Body of pancreas (tissue), 4 donors: ENCODE measurements around the gene PIGU. TPM values are rescaled to one million over a fixed set of nuclear protein-coding genes. Genes with fewer than 3 reads are reported as not detected.

Experiments
- ATAC-seq: fragments of 150-250 bp; one replicate; pipeline ENCODE4 v1.9.1; 2016
- DNase-seq, 4 donors: peaks; one replicate each; pipeline ENCODE4 v3.0.0-alpha.2; 2019
- H3K27ac ChIP-seq, 4 donors: fragments of 200-600 bp; sonication (generic); 1 replicate in 3 of 4; 2 replicates in 1 of 4; pipeline versions ENCODE4 v1.5.1 to v1.6.1; 2016 to 2019; ENCODE audit warnings: mild to moderate bottlenecking in 1 of 4, mixed read lengths in 1 of 4, moderate library complexity in 1 of 4
- H3K27me3 ChIP-seq, 2 donors: fragments of 200-600 bp; sonication (generic); one replicate each; pipeline ENCODE4 v1.6.0; 2016; ENCODE audit warnings: mild to moderate bottlenecking in 1 of 2
- H3K36me3 ChIP-seq, 2 donors: fragments of 200-600 bp; sonication (generic); replicated peaks in 1 of 2; 2 replicates each; pipeline ENCODE4 v1.5.1; 2016; ENCODE audit warnings: low read depth in 2 of 2; ENCODE audit not compliant: insufficient read depth in 1 of 2
- H3K4me1 ChIP-seq: fragments of 200-600 bp; sonication (generic); one replicate; pipeline ENCODE4 v1.6.0; 2016
- H3K4me3 ChIP-seq, 2 donors: fragments of 200-600 bp; sonication (generic); 1 replicate in 1 of 2; 2 replicates in 1 of 2; pipeline ENCODE4 v1.5.1; 2016 to 2019
- H3K9me3 ChIP-seq, 3 donors: fragments of 200-600 bp; sonication (generic); 1 replicate in 2 of 3; 2 replicates in 1 of 3; pipeline ENCODE4 v1.5.1; 2016
- CTCF ChIP-seq, 7 experiments: fragments of 450-650 bp in 4 of 7; fragments of 200-600 bp in 3 of 7; sonication (generic) in 3 of 7; IDR thresholded peaks; one replicate each; pipeline ENCODE4 v1.5.1; 2016 to 2019; ENCODE audit warnings: antibody characterized with exemption in 7 of 7
- POLR2A ChIP-seq, 3 donors: fragments of 450-650 bp; IDR thresholded peaks; one replicate each; pipeline ENCODE4 v1.6.1; 2016; ENCODE audit warnings: antibody characterized with exemption in 3 of 3, mild to moderate bottlenecking in 2 of 3
- WGBS, 2 donors: methylation state at CpG; one replicate each; pipeline ENCODE4 v1.1.5; 2017; 5-methylcytosine and 5-hydroxymethylcytosine counted together
- intact Hi-C: fragments of 100-400 bp; cut with DNase I; formaldehyde crosslinking; loops from one replicate; pipeline ENCODE4 v1.15.1; 2023
- total RNA-seq, 2 donors: library from RNA; depleted of rRNA; stranded (reverse); fragments of >200 nt; gene quantifications; one replicate each; pipeline ENCODE4 v1.1.0, GENCODE V29; 2016

Gene PIGU
- total RNA-seq, 2 donors from 2014 or later: 4.4 to 14.8 TPM

GRCh38 chr20:34691838-34692237, 14.9 kb upstream of the PIGU start:
- H3K36me3 ChIP-seq: no peaks in the 10 kb centered on the region
- no peak for ATAC-seq
- DNase-seq: no peak
- WGBS, 2 donors: 75 to 82% methylated on average over 3 of the region's 3 CpGs
- no peak for TF ChIP-seq CTCF (IDR thresholded peaks at IDR 0.05)
- TF ChIP-seq POLR2A (IDR thresholded peaks at IDR 0.05): no peak
- no peak overlapping the region for H3K27ac ChIP-seq
- no peaks in the 10 kb centered on the region for H3K4me1 ChIP-seq
- H3K4me3 ChIP-seq: no peak overlapping the region
- intact Hi-C loops: no loop called here
- no peaks in the 10 kb centered on the region for H3K9me3 ChIP-seq
- H3K27me3 ChIP-seq: no peaks in the 10 kb centered on the region

- Histone ChIP-seq H3K27me3 (no peaks in the 10 kb centered on the region), H3K4me1 (no peaks in the 10 kb centered on the region), H3K9me3 (no peaks in the 10 kb centered on the region), H3K27ac (no peak overlapping the region), H3K4me3 (no peak overlapping the region), H3K36me3 (no peaks in the 10 kb centered on the region)
- intact Hi-C loops: no loop called here
- WGBS, 2 donors: 74 to 83% methylated on average over 2 of the region's 2 CpGs
- TF ChIP-seq POLR2A (IDR thresholded peaks at IDR 0.05) (no peak), CTCF (IDR thresholded peaks at IDR 0.05) (no peak)
- ATAC-seq (no peak), DNase-seq (no peak)
Measured at GRCh38 chr20:34689486-34689885, 12.6 kb upstream of the PIGU start.

GRCh38 chr20:34683667-34684066, 6.8 kb upstream of the PIGU start:
- intact Hi-C loops: no loop called here
- H3K4me1 ChIP-seq: no peaks in the 10 kb centered on the region
- H3K36me3 ChIP-seq: no peaks in the 10 kb centered on the region
- DNase-seq (no peak), ATAC-seq (no peak)
- no peaks in the 10 kb centered on the region for H3K27me3 ChIP-seq
- H3K27ac ChIP-seq: no peak overlapping the region
- no peak overlapping the region for H3K4me3 ChIP-seq
- 76 to 93% methylated on average over 3 of the region's 3 CpGs for WGBS, 2 donors
- TF ChIP-seq CTCF (IDR thresholded peaks at IDR 0.05): no peak
- no peak for TF ChIP-seq POLR2A (IDR thresholded peaks at IDR 0.05)
- no peaks in the 10 kb centered on the region for H3K9me3 ChIP-seq

GRCh38 chr20:34680586-34681175, 3.8 kb upstream of the PIGU start:
- Histone ChIP-seq H3K4me3 (no peak overlapping the region), H3K36me3 (no peaks in the 10 kb centered on the region), H3K27me3 (no peaks in the 10 kb centered on the region), H3K9me3 (no peaks in the 10 kb centered on the region), H3K4me1 (peaks cover 13% of the 10 kb centered on the region), H3K27ac (no peak overlapping the region)
- DNase-seq (no peak), ATAC-seq (no peak)
- no peak for TF ChIP-seq POLR2A (IDR thresholded peaks at IDR 0.05)
- no peak for TF ChIP-seq CTCF (IDR thresholded peaks at IDR 0.05)
- intact Hi-C loops: no loop called here

GRCh38 chr20:34675993-34676641, 775 bp downstream of the PIGU start:
- ATAC-seq (no peak), DNase-seq (no peak)
- no peak for TF ChIP-seq POLR2A (IDR thresholded peaks at IDR 0.05)
- 0 to 2% methylated on average over 14 of the region's 14 CpGs for WGBS, 2 donors
- no peaks in the 10 kb centered on the region for H3K36me3 ChIP-seq
- no peaks in the 10 kb centered on the region for H3K27me3 ChIP-seq
- peak overlapping the region; percentile 62 to 99 for H3K4me3 ChIP-seq
- H3K9me3 ChIP-seq: no peaks in the 10 kb centered on the region
- peaks cover 15% of the 10 kb centered on the region for H3K4me1 ChIP-seq
- intact Hi-C loops: no loop called here
- H3K27ac ChIP-seq: peak overlapping the region; percentile 33 to 86 (median 72)
